ENCODE measurements around the gene FTCD. TPM values are rescaled to one million over a fixed set of nuclear protein-coding genes. Genes with fewer than 3 reads are reported as not detected.
A peak's percentile ranks its signal among the peaks of the same experiment; 100 is the strongest.

FTCD gene
- total and polyA plus RNA-seq, 9 of the 15 experiments (the other 6 are each of a cell fraction or from before 2014, with no cell fraction given) = 0.11 to 1.6 (median 0.67) TPM; not detected in 5

- no TSS peak for BruUV-seq (replicated peaks)
- in situ Hi-C loops (cut with MboI) (no loop called here), intact Hi-C loops (cut with micrococcal nuclease) (no loop called here)
- ATAC-seq (no peak), DNase-seq (ENCODE audit: extremely low read depth in 1 of 4, low spot score in 3 of 4) (peak in 1 of 4 experiments; percentile 7), FAIRE-seq (no peak)
- no peak overlapping the region for H2AFZ ChIP-seq (ENCODE audit: low read depth, low read length)
- H3K9ac ChIP-seq (ENCODE audit: insufficient read depth in 1 of 2, low read depth in 2 of 2, low read length in 2 of 2) = peak overlapping the region in 1 of 2 experiments; percentile 17; a peak in 1 of 4 replicates
- H3K4me3 ChIP-seq = no peak overlapping the region
- H3K4me1 ChIP-seq (replicated peaks in 1 of 2; ENCODE audit: control insufficient read depth in 2 of 2, insufficient read depth in 2 of 2, low read length in 2 of 2) = peaks cover 0 to 35% of the 10 kb centered on the region in 2 experiments; a peak in 2 of 5 replicates
- no peak overlapping the region for H3K27ac ChIP-seq (ENCODE audit: extremely low read depth, low read depth, low read length)
- H3K4me2 ChIP-seq (ENCODE audit: insufficient read depth, low read length) = no peak overlapping the region
- no peaks in the 10 kb centered on the region; the same call in 1 of the 2 replicates for H4K20me1 ChIP-seq (replicated peaks; ENCODE audit: control insufficient read depth, insufficient read depth, low read length)
- ChIA-PET POLR2A (no interaction called here), CTCF (ENCODE audit: low intra/inter-chr PET ratio) (no interaction called here)
- no peaks in the 10 kb centered on the region; the same call in 1 of the 2 replicates for H3K9me3 ChIP-seq (replicated peaks; ENCODE audit: control insufficient read depth, insufficient read depth, low read depth, low read length)
- WGBS (ENCODE audit: insufficient coverage, low coverage, missing lambda C conversion rate) = 40% methylated on average over 63 of the region's 69 CpGs
- no peaks in the 10 kb centered on the region for H3K36me3 ChIP-seq (ENCODE audit: control insufficient read depth, insufficient read depth, low read length)
- peaks cover 20 to 62% of the 10 kb centered on the region in 2 experiments; a peak in 4 of 5 replicates for H3K27me3 ChIP-seq (ENCODE audit: control insufficient read depth in 2 of 2, insufficient read depth in 2 of 2, low read length in 2 of 2)
- TF ChIP-seq BRF1 (IDR thresholded peaks at IDR 0.05; ENCODE audit: borderline replicate concordance, extremely low read depth, insufficient read length) (no peak), HSF4 (CRISPR knock-in tag; IDR thresholded peaks at IDR 0.05; ENCODE audit: borderline replicate concordance) (no peak), CHCHD3 (CRISPR knock-in tag; IDR thresholded peaks at IDR 0.05) (no peak), POLR3A (IDR thresholded peaks at IDR 0.05; ENCODE audit: borderline replicate concordance, extremely low read depth, insufficient read depth, insufficient read length) (no peak)
- H3K9me1 ChIP-seq (ENCODE audit: control insufficient read depth, insufficient read depth, low read length) = no peaks in the 10 kb centered on the region
- H3K79me2 ChIP-seq (ENCODE audit: control insufficient read depth, insufficient read depth, low read length) = no peaks in the 10 kb centered on the region
Measured at GRCh38 chr21:46111857-46112724, 43.3 kb downstream of the FTCD start.
